Loucy (cell line): ENCODE data around the gene ZSCAN21.

Source experiments
- EZH2phosphoT487 ChIP-seq: fragments of 200-600 bp; IDR thresholded peaks from 2 replicates; pipeline ENCODE4 v1.6.1; 2018; ENCODE audit warnings: antibody characterized with exemption, mild to moderate bottlenecking, moderate library complexity, borderline replicate concordance
- TF ChIP-seq, protein P1 (sequence below): fragments of 200-600 bp; sonication (generic); conservative IDR thresholded peaks from 2 replicates; pipeline ENCODE4 v1.5.1; 2014; ENCODE audit warnings: mild to moderate bottlenecking, antibody characterized with exemption, low read length

- TF ChIP-seq, protein P1, sequence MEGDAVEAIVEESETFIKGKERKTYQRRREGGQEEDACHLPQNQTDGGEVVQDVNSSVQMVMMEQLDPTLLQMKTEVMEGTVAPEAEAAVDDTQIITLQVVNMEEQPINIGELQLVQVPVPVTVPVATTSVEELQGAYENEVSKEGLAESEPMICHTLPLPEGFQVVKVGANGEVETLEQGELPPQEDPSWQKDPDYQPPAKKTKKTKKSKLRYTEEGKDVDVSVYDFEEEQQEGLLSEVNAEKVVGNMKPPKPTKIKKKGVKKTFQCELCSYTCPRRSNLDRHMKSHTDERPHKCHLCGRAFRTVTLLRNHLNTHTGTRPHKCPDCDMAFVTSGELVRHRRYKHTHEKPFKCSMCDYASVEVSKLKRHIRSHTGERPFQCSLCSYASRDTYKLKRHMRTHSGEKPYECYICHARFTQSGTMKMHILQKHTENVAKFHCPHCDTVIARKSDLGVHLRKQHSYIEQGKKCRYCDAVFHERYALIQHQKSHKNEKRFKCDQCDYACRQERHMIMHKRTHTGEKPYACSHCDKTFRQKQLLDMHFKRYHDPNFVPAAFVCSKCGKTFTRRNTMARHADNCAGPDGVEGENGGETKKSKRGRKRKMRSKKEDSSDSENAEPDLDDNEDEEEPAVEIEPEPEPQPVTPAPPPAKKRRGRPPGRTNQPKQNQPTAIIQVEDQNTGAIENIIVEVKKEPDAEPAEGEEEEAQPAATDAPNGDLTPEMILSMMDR = no peak
- no peak for TF ChIP-seq EZH2phosphoT487
Measured at GRCh38 chr7:100059251-100059739, 9.7 kb downstream of the ZSCAN21 start.
